Sigmoid colon (tissue), 7 donors: ENCODE data around the gene CAPN12. TPM values are rescaled to one million over a fixed set of nuclear protein-coding genes. Genes with fewer than 3 reads are reported as not detected.

Source experiments
- DNase-seq: peaks from one replicate; pipeline ENCODE4 v3.0.0-alpha.2; 2019
- H3K27ac ChIP-seq, 4 donors: fragments of 200-600 bp; sonication (generic); one replicate each; pipeline ENCODE4 v1.5.1; 2016 to 2019; ENCODE audit warnings: mild to moderate bottlenecking in 1 of 4
- H3K27me3 ChIP-seq, 3 donors: fragments of 200-600 bp; sonication (generic); one replicate each; pipeline ENCODE4 v1.5.1; 2019; ENCODE audit warnings: mild to moderate bottlenecking in 1 of 3
- H3K36me3 ChIP-seq, 4 donors: fragments of 200-600 bp; sonication (generic); one replicate each; pipeline ENCODE4 v1.5.1; 2016 to 2019
- H3K4me1 ChIP-seq, 4 donors: fragments of 200-600 bp; sonication (generic); one replicate each; pipeline ENCODE4 v1.5.1; 2017 to 2019
- H3K4me3 ChIP-seq, 4 donors: fragments of 200-600 bp; sonication (generic); one replicate each; pipeline ENCODE4 v1.5.1; 2017 to 2019; ENCODE audit warnings: mild to moderate bottlenecking in 2 of 4, moderate library complexity in 1 of 4
- H3K9me3 ChIP-seq, 4 donors: fragments of 200-600 bp in 3 of 4; sonication (generic) in 3 of 4; one replicate each; pipeline versions ENCODE4 v1.5.1 to v1.6.1; 2013 to 2019
- EP300 ChIP-seq, 4 donors: sonication (generic); formaldehyde crosslinking; IDR thresholded peaks; one replicate each; pipeline ENCODE4 v1.6.1; 2017; ENCODE audit warnings: antibody characterized with exemption in 4 of 4
- POLR2A ChIP-seq, 2 donors: fragments of 450-650 bp; IDR thresholded peaks; one replicate each; pipeline ENCODE4 v1.6.1; 2016; ENCODE audit warnings: antibody characterized with exemption in 2 of 2, mild to moderate bottlenecking in 2 of 2, moderate library complexity in 2 of 2
- POLR2AphosphoS5 ChIP-seq, 4 donors: sonication (generic); formaldehyde crosslinking; IDR thresholded peaks; one replicate each; pipeline ENCODE4 v1.6.1; 2017; ENCODE audit warnings: antibody characterized with exemption in 4 of 4
- WGBS, 2 donors: extraction: QIAGEN DNeasy Blood & Tissue Kit; methylation state at CpG; one replicate each; pipeline ENCODE4 v1.1.7; 2013; 5-methylcytosine and 5-hydroxymethylcytosine counted together
- intact Hi-C: fragments of 100-400 bp; cut with DNase I; formaldehyde crosslinking; loops from one replicate; pipeline ENCODE4 v1.15.1; 2023
- polyA plus RNA-seq, 3 donors: library from polyadenylated mRNA; stranded (reverse); fragments of 200-250 nt; gene quantifications; one replicate each; pipeline ENCODE4 v1.2.3, GENCODE V29; 2013
- total RNA-seq, 4 donors: library from RNA; depleted of rRNA; stranded (reverse); fragments of >200 nt; gene quantifications; one replicate each; pipeline ENCODE4 v1.1.0, GENCODE V29; 2016
- TF ChIP-seq, protein P1 (sequence below), 4 experiments: fragments of 450-650 bp in 3 of 4; fragments of 200-600 bp in 1 of 4; IDR thresholded peaks; one replicate each; pipeline ENCODE4 v1.5.1; 2016 to 2019; ENCODE audit warnings: antibody characterized with exemption in 4 of 4, mild to moderate bottlenecking in 3 of 4, moderate library complexity in 2 of 4
- donor health status: healthy with polysubstance abuse.
- donor health status: Bipolar disorder and iron deficiency.
- donor health status: healthy.

CAPN12 gene
- total and polyA plus RNA-seq, 7 donors: 0.33 to 14.3 (median 4.2) TPM; not detected in 1

DNA sequence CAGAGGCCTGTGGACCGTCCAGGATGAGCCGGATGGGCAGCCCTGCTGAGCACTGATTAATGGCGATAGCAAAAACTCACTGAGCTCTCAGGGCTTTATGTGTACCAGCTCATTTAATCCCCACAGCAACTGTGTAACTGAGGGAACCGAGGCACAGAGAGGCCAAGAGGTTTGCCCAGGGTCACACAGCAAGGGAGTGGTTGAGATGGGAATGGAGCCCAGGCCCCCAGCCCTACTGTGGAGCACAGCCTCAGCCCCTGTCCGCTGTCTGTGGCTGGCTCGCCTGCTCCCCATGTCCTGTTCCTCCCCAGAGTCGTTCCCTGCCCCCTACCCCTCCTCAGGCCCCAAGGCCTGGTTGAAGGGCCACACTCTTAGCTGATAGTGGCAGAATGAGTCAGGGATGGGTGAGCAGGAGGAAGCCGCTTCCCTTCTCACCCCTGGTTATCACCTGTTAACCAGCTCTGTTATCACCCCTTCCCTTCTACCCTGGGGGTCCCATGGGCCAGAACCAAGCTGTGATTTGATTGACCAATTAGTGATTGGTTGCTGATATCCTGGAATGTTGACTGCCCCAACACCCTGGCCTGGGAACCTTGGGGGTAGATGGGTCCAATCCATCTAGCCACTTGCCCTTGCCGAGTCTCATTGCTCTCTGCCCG lies 21.2 kb downstream of the CAPN12 start:
- 88 to 90% methylated on average over 10 of the region's 10 CpGs for WGBS, 2 donors
- Histone ChIP-seq H3K4me1 (peaks cover 0 to 57% (median 44%) of the 10 kb centered on the region in 4 donors), H3K27me3 (no peaks in the 10 kb centered on the region), H3K36me3 (peaks cover 46 to 97% (median 83%) of the 10 kb centered on the region in 4 donors), H3K27ac (peak overlapping the region; percentile 67 to 97 (median 76)), H3K9me3 (no peaks in the 10 kb centered on the region), H3K4me3 (no peak overlapping the region)
- no peak for TF ChIP-seq POLR2AphosphoS5 (IDR thresholded peaks at IDR 0.05)
- DNase-seq: no peak
- intact Hi-C loops: loop anchor here (5.0 kb wide), 1 partner anchor 109 kb away; the partner anchor contains the start of gene ECH1

DNA sequence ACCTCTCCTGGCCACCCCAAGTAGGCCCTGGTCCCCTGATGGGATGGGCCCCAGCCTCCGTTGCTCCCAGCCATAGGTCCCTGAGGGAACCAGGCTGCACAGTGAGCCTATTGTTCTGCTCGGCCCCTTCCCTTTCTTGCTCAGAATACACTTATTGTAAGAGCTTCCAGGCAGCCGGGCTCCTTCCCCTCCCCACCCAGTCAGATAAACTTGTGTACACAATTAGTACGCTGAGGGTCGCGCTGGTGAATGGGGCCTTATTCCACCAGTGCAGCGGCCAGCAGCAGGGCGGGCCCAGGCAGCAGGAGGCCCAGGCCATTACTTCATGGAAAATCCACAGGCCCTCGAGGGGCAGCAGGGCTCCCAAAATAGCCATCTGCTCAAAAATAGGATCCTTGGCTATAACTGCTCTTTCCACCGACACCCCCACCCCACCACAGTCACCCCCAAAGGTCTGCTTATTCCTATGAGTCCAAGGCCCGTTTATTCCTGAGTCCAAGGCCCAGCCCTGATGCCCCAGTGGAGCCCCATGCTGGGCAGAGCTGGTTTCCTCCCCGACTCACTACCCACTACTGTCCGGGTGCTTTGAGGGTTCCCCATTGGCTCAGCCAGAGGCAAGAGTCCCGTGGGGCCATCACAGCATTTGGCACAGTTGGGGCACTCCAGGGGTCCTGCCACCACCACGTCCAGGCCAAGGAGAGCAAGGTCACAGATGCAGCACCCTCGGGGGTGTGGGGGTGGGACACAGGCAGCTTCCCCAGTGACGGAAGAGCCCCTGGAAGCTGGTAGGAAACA lies 22.1 kb downstream of the CAPN12 start:
- Histone ChIP-seq H3K27me3 (no peaks in the 10 kb centered on the region), H3K27ac (peak overlapping the region; percentile 67 to 97 (median 76)), H3K4me1 (peaks cover 0 to 53% (median 35%) of the 10 kb centered on the region in 4 donors), H3K36me3 (peaks cover 55 to 97% (median 83%) of the 10 kb centered on the region in 4 donors), H3K9me3 (no peaks in the 10 kb centered on the region), H3K4me3 (no peak overlapping the region)
- 62 to 75% methylated on average over 17 of the region's 17 CpGs for WGBS, 2 donors
- TF ChIP-seq POLR2A (IDR thresholded peaks at IDR 0.05) (no peak), EP300 (IDR thresholded peaks at IDR 0.05) (no peak), POLR2AphosphoS5 (IDR thresholded peaks at IDR 0.05) (peak in 1 of 4 donors; percentile 22)
- TF ChIP-seq, protein P1, sequence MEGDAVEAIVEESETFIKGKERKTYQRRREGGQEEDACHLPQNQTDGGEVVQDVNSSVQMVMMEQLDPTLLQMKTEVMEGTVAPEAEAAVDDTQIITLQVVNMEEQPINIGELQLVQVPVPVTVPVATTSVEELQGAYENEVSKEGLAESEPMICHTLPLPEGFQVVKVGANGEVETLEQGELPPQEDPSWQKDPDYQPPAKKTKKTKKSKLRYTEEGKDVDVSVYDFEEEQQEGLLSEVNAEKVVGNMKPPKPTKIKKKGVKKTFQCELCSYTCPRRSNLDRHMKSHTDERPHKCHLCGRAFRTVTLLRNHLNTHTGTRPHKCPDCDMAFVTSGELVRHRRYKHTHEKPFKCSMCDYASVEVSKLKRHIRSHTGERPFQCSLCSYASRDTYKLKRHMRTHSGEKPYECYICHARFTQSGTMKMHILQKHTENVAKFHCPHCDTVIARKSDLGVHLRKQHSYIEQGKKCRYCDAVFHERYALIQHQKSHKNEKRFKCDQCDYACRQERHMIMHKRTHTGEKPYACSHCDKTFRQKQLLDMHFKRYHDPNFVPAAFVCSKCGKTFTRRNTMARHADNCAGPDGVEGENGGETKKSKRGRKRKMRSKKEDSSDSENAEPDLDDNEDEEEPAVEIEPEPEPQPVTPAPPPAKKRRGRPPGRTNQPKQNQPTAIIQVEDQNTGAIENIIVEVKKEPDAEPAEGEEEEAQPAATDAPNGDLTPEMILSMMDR (IDR thresholded peaks at IDR 0.05): no peak
- no peak for DNase-seq
- intact Hi-C loops: loop anchor here (5.0 kb wide), 1 partner anchor 110 kb away; the partner anchor contains the start of gene ECH1

DNA sequence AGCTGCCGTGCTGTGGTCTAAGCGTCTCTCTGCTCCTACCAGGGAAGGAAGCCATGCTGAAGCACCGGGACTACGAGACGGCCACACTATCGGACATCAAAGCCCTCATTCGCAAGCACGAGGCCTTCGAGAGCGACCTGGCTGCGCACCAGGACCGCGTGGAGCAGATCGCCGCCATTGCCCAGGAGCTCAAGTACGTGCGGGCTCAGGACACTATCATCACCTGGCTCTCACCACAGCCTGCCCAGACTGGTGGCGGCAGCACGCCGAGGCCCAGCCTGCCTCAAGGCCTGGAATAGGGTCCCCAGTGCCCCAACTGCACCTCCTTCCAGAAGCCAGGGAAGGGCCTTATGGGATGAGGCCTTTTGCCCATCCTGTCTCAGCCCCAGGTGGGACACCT lies 22.8 kb downstream of the CAPN12 start:
- no peak for DNase-seq
- Histone ChIP-seq H3K27ac (peak overlapping the region; percentile 67 to 97 (median 76)), H3K36me3 (peaks cover 61 to 97% (median 82%) of the 10 kb centered on the region in 4 donors), H3K4me3 (no peak overlapping the region), H3K4me1 (peaks cover 0 to 51% (median 32%) of the 10 kb centered on the region in 4 donors), H3K27me3 (no peaks in the 10 kb centered on the region), H3K9me3 (no peaks in the 10 kb centered on the region)
- no peak for TF ChIP-seq EP300 (IDR thresholded peaks at IDR 0.05)
- no peak for TF ChIP-seq POLR2AphosphoS5 (IDR thresholded peaks at IDR 0.05)
- no peak for TF ChIP-seq POLR2A (IDR thresholded peaks at IDR 0.05)
- TF ChIP-seq, protein P1 (IDR thresholded peaks at IDR 0.05): no peak
- WGBS, 2 donors: 92 to 97% methylated on average over 20 of the region's 20 CpGs
- intact Hi-C loops: loop anchor here (5.0 kb wide), 1 partner anchor 111 kb away; the partner anchor contains the start of gene ECH1

DNA sequence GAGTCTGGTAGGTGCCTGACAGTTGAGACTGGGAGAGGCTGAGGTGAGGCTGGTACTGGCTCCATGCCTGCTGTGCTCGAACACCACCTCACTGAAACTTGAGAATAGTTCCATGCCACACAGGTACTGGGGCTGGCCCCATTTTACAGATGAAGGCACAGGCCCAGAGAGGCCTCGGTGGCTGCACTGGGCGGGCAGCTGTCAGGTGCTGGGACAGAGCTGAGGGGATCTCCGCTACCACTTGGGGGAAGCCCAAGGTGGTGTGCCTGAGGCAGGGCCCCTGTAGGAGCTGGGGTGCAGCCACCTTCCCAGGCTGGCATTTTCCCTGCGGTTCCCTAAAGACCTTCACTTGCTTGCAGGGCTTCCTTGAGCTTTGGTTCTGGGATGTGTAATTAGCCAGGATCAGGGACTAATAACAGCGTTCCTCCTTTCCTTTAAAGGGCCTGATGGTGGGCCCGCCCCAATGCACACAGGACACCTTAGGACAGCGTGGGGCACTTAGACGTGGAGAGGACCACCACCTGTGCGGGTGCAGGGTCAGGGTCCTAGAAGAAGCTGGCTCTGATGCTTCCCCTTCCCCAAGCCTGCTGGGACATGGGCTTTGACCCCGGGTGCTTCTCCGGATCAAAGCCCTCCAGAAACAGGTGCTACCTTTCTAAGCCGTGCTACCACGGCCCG lies 23.6 kb downstream of the CAPN12 start:
- 92 to 93% methylated on average over 15 of the region's 15 CpGs for WGBS, 2 donors
- Histone ChIP-seq H3K4me1 (peaks cover 0 to 49% (median 32%) of the 10 kb centered on the region in 4 donors), H3K27ac (peak overlapping the region; percentile 67 to 97 (median 76)), H3K36me3 (peaks cover 61 to 97% (median 76%) of the 10 kb centered on the region in 4 donors), H3K4me3 (no peak overlapping the region), H3K9me3 (no peaks in the 10 kb centered on the region), H3K27me3 (no peaks in the 10 kb centered on the region)
- DNase-seq: no peak
- intact Hi-C loops: loop anchor here (5.0 kb wide), 1 partner anchor 112 kb away; the partner anchor contains the start of gene ECH1
- TF ChIP-seq POLR2AphosphoS5 (IDR thresholded peaks at IDR 0.05) (no peak), POLR2A (IDR thresholded peaks at IDR 0.05) (no peak), EP300 (IDR thresholded peaks at IDR 0.05) (no peak)
- TF ChIP-seq, protein P1 (IDR thresholded peaks at IDR 0.05): no peak
